H4 (cell line): Measurements from ENCODE around the gene GARIN5A. TPM values are rescaled to one million over a fixed set of nuclear protein-coding genes. Genes with fewer than 3 reads are reported as not detected.
A peak's percentile ranks its signal among the peaks of the same experiment; 100 is the strongest.

Experiments used
- DNase-seq: peaks from one replicate; pipeline ENCODE4 v3.0.0-alpha.2; 2015; ENCODE audit warnings: low spot score
- total RNA-seq: library from RNA; depleted of rRNA; stranded (reverse); fragments of >200 nt; shearing (Covaris generic); gene quantifications from 2 replicates; pipeline ENCODE4 v1.2.3, GENCODE V29; 2014

GARIN5A gene
- total RNA-seq, 1 experiment from 2014 or later = 2.9 TPM

GRCh38 chr19:50434525-50434924 is 42.1 kb downstream of the GARIN5A start:
- DNase-seq = no peak

- no peak for DNase-seq
Observed at GRCh38 chr19:50433201-50434180, 43.2 kb downstream of the GARIN5A start.

DNA sequence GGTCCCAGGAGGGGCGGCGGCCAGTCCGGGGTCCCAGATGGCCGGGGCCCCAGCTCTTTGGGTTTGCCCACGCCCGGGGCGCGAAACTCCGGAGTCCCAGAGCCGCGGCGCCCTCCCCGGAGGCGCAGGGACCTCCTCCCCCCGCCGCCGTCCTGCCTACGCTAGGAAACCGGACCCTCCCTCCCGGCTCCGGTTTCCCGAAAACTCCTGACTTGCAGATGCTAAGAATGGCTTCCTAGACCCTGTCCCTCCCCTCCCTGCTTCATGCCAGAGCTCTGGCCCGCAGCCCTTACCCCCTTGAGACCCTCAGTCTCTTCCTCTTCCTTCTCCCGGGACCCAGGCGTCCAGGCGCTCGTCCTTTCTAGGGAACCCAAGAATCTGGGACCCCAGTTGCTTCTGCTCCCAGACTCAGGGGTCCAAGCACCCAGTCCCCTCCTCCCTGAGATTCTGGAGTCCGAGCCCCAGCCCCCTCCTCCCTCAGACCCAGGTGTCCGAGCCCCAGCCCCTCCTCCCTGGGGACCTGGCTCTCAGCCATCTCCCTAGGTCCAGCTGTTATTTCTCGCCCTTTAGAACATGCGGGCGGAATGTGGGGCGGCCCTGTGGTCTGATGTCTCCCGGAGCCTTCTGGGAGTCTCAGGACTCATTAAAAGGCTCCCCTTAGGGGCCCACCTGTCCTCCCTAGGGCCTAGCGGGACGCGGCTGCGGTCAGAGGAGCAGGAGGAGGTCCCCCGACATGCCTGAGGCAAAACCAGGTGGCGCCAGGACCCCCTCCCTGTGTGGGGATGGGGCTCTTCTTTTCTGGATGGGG is 44.2 kb downstream of the GARIN5A start, which contains the start of gene MYBPC2:
TSS of gene MYBPC2 (plus strand) at position 672 of the 808 bp plus-strand sequence. CDS start at position 734, 62 bp downstream.
- no peak for DNase-seq

- DNase-seq = peak; percentile 86
Observed at GRCh38 chr19:50431343-50432220, 45.1 kb downstream of the GARIN5A start.

- no peak for DNase-seq
Observed at GRCh38 chr19:50430888-50431342, 45.7 kb downstream of the GARIN5A start.

DNA sequence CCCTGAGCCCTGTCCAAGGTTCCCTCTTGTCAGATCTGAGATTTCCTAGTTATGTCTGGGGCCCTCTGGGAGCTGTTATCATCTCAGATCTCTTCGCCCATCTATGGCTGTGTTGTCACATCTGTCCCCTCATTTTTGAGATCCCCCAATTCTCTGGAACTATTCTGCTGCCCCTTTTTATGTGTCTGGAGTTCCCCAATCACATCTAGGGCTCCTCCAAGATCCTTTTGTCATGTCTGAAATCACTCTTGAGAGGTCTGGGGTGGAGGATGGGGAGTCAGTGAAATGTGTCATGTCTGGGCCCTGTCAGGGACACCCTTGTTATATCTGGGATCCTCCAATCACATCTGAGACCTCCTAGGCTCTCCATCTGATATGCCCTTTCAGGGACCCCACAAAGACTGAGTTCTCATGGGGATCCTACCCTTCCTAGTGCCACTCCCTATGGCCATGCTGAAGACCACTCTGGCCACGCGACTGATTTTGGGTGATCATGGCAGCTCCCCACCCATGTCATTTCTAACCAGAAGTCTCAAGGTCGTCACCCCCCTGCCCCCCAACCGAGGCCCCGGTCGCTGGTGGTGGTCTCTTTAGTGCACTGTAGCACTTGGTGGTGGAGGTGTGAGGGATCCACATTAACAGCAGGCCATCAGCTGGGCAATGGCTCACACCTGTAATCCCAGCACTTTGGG is 47.7 kb downstream of the GARIN5A start:
- DNase-seq = no peak

DNA sequence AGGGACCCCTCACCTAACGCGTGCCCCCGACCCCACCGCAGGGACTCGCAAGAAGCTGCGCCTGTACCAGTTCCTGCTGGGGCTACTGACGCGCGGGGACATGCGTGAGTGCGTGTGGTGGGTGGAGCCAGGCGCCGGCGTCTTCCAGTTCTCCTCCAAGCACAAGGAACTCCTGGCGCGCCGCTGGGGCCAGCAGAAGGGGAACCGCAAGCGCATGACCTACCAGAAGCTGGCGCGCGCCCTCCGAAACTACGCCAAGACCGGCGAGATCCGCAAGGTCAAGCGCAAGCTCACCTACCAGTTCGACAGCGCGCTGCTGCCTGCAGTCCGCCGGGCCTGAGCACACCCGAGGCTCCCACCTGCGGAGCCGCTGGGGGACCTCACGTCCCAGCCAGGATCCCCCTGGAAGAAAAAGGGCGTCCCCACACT is 48.6 kb downstream of the GARIN5A start:
- DNase-seq = no peak

DNA sequence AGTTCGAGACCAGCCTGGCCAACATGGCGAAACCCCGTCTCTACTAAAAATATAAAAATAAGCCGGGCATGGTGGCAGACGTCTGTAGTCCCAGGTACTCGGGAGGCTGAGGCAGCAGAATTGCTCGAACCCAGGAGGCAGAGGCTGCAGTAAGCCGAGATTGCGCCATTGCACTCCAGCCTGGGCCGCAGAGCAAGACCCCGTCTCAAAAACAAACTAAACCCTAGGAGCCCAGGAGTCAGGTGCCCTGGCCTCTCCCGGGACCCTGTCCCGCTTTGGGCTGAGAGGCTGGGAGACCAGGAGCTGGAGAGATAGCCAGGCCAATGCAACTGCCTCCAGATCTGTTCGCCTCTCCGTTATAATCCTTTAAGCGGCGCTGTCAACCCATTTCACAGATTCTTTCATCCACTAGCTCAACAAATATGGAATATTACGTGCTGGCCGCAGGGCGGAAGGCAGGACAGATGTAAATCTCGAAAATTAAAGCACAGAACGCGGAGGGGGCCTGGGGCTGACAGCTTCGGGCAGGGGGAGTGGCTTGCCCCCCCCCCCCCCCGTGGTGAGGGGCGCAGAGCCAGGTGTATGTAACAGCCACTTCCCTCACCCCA is 49.2 kb downstream of the GARIN5A start:
- no peak for DNase-seq

DNA sequence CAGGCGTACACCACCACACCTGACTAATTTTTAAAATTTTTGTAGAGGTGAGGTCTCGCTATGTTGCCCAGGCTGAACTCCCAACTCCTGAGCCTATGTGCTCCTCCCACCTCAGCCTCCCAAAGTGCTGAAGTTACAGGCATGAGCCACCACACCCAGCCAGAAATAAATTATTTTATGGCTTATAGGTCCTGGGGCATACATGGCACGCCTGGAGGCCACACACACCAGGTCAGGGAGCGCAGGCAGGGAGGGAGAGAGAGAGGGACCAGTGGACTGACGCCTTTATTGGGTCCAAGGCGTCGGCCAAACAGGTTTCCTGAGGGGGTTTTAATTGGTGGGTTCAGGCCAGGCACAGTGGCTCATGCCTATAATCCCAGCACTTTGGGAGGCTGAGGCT is 51.1 kb downstream of the GARIN5A start:
- DNase-seq = no peak

DNA sequence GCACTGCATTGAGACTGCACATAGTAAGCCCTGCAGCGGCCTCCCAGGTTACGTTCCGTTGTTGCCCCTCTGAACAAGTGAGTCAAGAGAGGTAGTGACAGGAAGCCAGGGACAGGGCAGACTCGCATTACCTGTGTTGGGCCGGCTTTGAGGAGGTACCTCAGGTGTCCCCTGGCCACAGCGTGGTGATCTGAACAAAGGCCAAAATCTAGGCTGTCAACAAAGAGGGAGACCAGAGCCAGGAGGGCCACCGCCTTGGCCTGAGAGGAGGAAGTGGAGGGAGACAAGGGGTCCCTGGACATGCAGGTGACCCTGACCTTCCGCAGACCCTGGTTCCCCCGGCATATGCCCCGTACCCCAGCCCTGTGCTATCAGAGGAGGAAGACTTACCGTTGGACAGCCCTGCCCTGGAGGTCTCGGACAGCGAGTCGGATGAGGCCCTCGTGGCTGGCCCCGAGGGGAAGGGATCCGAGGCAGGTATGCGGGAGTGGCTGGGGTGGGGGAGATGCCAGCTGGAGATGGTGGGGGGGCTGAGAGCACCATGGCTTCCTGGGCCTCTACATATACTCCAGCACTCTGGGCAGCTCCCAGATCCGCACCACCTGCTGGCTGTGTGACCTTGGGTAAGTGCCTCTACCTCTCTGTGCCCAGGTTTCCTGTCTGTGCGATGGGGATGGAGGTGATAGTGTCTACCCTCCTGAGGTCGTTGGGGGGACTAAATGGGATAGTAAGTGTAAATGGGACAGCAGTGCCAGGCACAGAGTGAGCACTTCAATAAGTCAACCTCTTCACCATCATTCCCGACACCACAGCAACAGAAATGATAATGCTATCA is 53.2 kb downstream of the GARIN5A start:
- no peak for DNase-seq

- DNase-seq = no peak
Observed at GRCh38 chr19:50422397-50423278, 54.0 kb downstream of the GARIN5A start.

DNA sequence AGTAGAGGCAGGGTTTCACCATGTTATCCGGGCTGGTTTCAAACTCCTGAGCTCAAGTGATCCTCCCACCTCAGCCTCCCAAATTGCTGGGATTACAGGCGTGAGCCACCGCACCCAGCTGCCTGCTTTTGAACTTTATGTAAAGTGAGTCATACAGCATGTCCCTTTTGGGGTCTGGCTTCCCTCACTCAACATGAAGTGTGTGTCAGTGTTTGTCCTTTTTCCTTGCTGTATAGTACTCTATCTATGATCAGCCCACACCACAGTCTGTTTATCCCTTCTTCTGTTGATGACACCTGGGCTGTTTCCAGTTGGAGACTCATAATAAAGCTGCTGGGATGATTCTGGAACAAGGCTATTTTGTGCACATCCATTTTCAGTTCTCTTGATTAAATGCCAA is 55.8 kb downstream of the GARIN5A start:
- DNase-seq = no peak

DNA sequence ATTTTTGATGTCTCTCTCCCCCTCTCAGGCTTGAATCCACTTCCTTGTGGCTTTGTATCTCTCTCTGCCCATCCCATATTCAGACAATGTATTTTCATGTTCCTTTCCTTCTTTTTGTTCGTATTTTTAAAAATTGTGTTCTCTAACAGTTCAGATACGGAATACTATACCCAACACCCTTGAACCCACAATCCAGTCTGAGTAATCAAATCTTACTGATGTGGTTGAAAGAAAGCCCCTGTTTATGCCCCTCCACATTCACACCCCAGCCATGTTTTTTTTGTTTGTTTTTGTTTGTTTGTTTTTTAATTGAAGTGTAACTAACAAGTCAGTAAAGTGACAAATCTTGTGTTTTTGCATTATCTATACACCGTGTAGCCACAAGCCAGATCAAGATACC is 56.5 kb downstream of the GARIN5A start:
- DNase-seq = no peak

GRCh38 chr19:50419580-50420035 is 57.0 kb downstream of the GARIN5A start:
- no peak for DNase-seq

DNA sequence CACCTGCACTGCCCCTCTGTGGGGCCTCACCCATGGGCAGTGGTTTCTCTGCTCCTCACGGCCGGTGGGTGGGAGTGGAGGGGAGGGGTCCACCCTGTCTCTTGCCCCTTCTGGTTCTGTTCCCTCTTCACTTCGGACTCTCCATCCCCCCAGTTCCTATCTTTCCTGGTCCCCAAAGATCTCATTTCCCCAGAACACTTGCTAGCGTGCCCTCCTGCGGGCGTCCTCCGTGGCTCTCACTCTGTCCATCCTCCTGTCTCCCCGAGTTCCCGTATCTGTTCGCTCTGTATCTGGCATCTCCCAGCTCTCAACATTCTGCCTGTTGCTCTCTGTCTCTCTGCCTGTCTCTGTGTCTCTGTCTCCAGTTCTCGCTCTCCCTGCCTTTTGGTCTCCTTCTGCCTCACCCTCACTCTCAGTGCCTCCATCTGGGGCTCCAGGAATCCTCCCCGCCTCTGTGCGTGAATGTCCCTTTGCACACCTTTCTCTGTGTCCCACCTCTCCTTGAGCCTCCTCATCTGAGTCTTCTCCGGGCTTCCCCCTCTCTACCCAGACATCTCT is 57.5 kb downstream of the GARIN5A start:
- DNase-seq = no peak

DNA sequence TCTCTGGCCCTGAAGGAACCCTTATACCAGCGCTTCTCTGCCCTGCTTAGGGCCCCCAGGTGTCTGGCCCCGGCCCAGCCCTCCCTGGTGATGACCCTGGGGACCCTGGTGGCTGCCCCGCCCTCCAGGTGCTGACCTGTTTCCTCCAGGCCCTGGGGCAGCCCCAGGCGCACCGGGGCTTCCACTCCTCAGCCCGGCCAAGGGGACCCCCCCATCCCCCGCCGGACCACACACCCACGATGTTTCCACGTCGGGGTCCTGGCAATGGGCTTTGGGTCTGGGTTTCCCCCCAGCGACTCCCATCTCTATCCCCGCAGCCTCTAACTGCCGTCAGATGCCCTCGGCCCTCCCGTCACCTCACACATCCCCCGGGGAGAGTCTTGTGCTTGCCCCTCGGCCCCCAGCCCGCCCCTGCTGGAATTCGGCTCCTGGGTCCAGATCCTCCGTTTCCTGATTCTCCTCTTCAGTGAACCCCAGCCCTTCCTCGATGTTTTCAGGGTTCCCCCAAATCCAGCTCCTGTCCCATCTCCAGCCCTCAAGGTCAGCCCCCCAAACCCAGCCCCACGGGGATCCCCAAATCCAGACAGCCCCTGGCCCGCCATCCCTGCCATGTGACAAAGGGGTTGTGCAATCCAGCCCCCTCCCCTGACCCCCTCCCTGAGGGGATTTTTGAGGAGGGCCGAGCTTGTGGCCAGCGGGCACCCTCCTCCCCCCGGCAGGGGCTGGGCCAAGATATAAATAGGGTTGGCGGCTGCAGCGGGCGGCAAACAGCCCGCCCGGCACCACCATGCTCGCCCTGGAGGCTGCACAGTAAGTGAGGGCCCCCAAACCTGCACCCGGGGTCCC is 58.2 kb downstream of the GARIN5A start, which contains the start of gene SPIB:
TSS of gene SPIB (plus strand) at position 763 of the 846 bp plus-strand sequence. CDS start at position 788, 25 bp downstream.
- DNase-seq = no peak
